NCI-H1694 (cell line): ENCODE results near the gene PRIM1.
"Not testable (repeated sequence)": the region's sequence is repeated elsewhere in the genome, so short reads cannot be mapped to it uniquely, and the experiment has no call there.

Experiments
- DNase-seq: peaks from one replicate; lab custom pipeline; 2025; lab: John Stamatoyannopoulos, UW

PRIM1 gene

DNA sequence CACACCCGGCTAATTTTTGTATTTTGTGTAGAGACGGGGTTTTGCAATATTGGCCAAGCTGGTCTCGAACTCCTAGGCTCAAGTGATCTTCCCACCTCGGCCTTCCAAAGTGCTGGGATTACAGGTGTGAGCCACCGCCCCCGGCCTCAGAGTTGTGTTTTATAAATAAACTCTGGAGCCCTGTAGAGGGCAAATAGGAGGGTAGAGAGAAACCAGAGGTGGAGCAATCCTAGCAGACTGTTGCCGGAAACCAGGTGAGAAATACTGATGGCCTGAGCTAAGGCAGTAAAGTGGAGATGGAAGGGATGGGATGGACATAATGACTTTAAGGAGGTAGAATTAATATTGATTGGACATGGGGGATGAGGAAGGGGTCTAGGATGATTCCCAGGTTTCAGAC, 8.3 kb upstream of the PRIM1 start:
- DNase-seq, result no peak

DNA sequence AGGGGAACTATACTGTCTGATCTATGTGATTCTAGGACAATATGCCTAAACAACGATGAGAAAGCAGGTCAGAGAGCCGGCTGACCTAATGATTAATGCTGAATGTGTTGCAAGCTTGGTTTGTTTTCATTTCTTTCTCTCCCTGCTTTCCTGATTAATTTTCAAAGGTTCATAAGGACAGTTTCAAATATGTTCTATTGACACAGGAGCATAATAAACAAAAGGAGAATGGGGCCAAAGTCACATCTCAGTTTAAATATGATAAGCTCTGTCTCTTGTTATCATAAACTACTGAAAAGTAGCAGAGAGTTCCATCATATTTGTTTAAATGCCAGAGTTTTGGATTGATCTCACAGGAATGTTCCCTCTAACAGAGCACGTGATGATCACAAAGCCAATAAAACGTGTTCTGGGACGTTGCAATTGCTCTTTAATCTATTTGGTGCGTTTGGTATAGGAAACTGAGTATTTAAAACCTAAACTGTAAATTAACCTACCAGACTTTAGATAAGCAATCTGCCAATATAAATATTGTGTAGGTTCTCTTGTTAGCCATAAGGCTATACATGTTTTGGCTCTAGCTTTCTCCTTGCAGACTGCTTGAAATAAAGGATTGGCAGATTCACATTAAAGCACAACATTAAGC, 7.3 kb upstream of the PRIM1 start:
- DNase-seq, result no peak

DNA sequence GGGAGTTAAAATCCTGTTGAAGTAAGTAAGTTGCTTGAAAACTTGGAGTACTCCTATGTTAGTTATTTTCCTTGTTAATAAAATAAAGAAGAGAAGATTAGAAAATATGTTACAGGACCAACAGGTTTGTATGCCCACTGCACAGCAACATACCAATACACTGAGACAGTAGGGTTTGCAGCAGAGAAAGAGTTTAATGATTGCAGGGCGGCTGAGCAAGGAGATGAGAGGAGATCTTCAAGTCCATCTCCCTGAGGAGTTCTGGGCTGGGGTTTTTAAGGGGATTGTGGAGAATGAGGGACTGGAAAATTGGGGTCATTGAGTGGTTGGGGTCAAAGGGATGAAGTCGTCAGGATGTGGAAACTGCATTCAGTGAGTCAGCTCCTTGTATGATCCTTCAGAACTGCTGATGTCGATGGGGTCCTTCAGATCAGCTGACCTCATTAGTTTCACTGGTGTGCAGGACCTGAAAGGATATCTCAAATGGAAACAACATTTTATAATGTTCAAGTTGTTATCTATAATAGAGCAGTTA, 6.7 kb upstream of the PRIM1 start:
- no peak for DNase-seq

DNA sequence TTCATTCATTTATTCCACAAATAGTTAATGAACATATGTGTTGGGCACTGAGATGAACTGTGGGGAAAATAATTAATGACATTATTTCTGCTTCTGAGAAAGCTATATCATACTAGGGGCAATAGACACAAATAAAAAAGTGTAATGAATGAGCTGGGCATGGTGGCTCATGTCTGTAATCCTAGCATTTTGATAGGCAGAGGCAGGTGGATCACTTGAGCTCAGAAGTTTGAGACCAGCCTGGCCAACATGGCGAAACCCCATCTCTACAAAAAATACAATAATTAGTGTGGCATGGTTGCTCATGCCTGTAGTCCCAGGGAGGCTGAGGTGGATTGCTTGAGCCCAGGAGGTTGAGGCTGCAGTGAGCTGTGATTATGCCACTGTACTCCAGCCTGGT, 5.8 kb upstream of the PRIM1 start:
- DNase-seq, result not testable (repeated sequence)

DNA sequence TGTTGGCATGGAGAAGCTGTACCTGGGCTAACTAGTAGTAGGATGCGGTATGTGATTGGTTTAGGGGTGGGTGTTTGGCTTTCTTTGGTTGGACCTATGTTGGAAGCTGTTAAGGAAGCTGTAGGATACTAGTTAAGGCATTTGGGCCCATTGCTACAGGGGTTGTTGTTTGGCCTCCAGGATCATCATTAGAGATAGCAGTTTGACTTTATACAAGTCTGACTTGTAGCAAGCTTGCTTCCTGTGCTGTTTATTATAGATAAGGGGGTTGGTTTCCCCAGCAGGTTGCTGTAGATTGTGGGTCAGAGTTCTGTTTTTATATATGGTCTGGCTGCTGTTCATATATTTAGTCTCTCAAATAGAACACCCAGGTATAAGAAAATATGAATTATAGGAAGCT, 1.4 kb upstream of the PRIM1 start:
- no peak for DNase-seq

DNA sequence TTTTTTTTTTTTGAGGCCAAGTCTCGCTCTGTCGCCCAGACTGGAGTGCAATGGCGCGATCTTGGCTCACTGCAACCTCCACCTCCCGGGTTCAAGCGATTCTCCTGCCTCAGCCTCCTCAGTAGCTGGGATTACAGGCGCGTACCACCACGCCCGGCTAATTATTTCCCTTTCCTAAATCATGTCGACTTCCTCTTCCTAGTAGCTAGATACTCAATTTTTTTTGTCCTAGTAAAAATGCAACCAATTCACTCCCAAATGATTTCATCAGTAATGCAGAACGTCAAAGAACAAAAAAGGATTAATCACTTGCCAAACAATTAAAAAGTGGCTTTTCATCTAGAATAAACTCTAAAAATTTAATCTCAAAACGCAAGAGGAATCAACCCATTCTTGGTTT, 1.5 kb downstream of the PRIM1 start:
- not testable (repeated sequence) for DNase-seq

DNA sequence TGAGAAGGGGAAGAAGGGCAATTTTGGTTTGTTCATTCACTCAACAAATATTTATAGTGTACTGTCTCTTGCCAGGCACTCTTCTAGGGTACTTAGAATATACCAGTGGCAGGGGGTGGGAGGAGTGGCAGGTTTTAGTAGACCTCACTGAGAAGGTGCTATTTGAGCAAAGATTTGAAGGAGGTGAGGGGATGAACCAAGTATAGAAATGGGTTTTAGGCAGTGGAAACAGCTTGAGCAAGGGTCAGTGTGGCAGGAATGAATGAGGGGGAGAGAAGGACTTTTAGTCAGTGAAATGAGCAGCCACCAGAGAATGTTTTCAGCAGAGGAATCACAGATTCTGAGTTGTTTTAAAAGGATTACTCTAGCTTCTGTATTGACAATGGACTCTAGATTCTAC, 2.3 kb downstream of the PRIM1 start:
- DNase-seq, result no peak

DNA sequence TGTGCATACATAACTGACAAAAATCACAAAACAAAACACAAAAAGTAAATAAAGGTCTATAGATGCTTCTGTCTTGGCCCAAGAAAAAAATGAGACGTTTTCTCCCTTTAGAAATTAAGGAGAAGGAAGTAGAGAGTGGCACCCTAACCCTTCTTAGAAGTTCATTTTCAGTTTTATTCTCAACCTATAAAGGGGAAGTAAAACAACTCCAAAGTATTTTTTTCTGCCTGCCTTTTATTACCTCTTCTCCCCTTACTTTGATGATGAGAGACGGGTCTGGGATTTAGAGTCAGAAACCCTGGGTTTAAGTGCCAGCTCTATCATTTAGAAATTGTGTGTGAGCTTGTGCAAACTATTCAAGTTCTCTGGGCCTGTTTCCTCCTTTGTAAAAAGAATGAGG, 2.8 kb downstream of the PRIM1 start:
- no peak for DNase-seq

DNA sequence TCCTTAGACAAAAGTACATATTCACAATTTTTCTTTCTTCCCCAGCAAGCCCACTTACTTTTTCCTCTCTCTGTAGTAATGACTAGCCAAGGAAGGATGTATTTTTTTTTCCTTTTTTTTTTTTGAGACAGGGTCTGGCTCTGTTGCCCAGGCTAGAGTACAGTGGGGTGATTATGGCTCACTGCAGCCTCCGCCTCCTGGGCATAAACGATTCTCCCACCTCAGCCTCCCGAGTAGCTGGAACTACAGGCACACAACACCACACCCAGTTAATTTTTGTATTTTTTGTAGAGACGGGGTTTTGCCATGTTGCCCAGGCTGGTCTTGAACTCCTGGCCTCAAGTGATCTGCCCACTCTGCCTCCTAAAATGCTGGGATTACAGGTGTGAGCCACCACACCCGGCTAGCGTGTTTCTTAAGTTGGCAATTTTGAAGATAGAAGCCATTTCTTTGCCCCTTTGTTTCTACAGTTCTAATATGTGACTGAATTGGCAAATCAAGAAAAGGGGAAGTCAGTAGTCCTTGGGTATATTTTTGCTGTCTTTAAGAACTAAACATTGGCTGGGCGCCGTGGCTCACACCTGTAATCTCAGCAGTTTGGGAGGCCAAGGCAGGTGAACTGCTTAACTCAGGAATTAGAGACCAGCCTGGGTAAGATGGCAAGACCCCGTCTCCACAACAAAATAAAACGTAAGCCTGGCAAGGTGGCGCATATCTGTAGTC, 23.8 kb downstream of the PRIM1 start:
- no peak for DNase-seq

DNA sequence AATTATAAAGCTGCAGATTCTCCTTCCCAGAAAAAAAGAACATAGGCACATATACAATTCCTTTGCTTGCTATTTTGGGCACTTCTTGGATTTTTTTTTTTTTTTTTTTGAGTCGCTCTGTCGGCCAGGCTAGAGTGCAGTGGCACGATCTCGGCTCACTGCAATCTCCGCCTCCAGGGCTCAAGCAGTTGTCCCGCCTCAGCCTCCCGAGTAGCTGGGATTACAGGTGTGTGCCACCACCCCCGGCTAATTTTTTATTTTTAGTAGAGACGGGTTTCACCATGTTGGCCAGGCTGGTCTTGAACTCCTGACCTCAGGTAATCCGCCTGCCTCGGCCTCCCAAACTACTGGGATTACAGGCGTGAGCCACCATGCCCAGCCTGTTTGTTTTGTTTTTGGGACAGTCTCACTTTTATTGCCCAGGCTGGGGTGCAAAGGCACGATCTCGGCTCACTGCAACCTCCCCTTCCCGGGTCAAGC, 25.9 kb downstream of the PRIM1 start:
- DNase-seq, result not testable (repeated sequence)

DNA sequence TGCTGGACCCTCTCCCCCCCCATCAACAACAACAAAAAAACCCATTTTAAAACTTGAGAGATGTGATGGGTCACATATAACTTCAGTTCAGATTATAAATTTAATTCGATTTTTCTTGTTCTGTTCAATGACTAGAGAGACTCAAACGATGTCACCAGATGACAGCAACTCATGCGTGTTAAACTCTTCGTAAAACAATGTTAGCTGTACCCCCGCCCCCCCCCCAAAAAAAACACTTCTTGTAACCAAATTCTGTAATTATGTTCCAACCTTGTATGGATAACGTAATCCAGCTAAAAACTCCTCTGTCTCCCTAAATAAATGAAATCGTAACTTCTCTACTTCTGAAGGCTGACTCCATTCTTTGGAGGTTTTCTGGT, 26.4 kb downstream of the PRIM1 start:
- DNase-seq, result no peak

DNA sequence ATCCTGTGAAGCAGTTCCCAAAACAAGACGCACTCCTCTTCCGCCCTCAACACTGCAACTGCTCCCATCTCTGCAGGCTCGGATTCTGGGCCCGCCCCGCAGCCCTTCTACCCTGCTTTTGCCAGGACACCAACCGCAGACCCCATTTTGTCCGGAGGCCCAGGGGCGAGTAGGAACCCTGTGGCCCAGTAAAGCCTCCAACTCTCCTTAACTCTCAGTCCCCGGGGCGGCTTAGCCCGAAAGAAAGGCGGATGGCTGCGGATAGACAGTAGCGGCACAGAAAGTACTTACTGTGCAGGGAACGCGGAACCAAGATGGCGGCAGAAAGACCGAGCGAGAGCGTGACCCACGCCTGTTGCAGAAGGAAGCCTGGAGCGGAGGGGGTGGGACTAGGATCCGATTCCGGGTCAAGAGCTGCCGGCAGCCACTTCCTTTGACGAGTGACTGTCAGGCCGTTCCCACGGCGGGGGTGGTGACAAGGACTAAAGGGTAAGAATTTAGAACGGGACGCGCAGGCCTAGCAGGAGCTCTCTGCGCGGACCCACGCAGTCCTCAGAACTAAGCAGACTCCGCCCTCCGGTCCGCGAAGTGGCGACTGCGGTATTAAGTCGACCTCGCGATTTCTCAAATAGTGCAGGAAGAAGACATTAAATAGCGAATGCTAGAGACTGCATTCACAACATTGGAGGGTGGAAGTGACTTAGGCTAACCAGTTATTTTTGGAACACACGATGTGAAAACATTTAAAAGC, 27.0 kb downstream of the PRIM1 start, which contains the start of gene NACA:
TSS of gene NACA (minus strand) at position 328 of the 751 bp plus-strand sequence. CDS start 778 bp downstream, outside the sequence.
- DNase-seq, result peak; percentile 92

DNA sequence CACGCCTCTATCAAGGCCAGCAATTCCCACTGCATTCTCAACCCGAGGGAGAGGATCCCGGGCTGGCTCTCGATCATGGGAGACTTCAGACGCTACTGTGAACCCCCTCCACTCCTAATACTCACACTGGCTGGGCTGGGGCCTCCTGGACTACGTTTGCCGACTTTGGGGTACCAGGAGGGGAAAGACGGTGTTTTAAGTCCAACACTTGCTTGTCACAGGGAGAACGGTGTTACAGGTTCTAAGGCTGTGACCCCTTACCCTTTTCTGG, 27.5 kb downstream of the PRIM1 start:
- no peak for DNase-seq

DNA sequence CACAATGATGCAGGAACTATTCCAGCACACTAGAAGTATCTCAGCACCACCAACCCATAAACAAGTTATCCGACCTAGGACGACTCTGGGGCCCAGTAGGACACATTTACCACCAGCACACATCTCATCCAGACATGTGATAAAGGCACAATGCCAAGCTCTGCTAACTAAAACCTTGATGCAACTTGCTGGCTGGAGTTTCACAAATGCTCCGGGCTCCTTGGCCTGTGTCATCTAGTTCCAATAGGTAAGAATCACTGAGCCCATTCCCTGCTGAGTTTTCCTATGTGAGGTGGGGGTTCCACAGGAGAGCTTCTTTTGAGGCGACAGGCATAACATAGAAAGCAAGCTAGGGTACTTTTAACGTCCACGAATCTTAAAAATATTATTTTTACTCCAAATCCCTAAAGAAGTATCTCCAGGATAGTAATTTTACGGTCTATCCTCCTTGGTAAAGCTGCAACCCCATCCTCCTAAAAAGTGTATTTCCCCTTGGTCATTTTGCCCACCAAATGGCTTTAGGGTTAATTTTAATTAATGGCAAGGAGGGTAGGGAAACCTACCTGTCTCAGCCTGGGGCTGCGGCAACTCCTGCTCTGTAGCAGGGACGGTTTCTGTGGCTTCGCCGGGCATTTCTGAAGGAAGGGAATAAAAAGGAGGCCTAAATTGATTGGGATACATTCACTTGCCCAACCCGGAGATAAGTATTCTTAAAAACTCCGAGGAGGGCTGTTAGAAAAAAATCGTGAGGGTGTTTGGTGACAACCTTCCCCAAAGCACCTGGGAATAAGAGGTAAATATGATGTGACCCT, 28.0 kb downstream of the PRIM1 start:
- DNase-seq, result no peak

DNA sequence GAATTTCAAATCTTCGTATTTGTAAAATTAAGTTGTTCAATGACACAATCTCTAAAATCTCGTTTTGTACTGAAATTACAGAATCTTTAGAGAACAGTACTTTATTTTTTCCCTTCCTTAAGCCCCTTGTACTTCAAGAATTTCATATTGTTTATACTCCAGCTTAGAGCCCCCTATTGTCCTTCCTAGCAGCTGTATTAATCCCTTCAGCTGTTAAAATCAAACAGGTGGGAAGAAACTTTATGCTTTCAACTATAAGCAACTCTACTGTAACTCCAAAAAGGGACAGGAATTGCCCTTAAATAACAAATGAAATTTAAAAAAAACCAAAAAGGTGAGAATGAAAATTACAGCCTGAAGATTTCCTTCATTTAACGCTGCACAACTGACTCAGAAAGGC, 28.8 kb downstream of the PRIM1 start:
- DNase-seq, result no peak

DNA sequence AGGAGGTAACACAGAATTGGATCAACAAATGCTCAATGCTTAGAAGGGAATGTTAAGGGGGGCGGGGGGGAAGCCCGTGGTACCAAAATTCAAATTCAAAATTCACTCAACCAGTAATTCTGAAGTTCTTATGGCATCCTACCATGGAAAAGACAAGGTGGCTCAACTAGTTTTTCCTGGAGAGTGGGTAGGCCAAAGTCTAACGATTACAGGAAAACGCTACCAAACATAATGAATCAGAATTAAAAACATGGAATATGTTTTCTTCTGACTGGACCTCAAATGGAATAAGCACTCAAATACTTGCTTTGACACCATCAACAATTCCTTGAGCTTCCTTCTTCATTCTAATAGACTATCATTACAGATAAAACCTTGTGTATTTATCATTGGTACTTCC, 29.3 kb downstream of the PRIM1 start:
- no peak for DNase-seq

DNA sequence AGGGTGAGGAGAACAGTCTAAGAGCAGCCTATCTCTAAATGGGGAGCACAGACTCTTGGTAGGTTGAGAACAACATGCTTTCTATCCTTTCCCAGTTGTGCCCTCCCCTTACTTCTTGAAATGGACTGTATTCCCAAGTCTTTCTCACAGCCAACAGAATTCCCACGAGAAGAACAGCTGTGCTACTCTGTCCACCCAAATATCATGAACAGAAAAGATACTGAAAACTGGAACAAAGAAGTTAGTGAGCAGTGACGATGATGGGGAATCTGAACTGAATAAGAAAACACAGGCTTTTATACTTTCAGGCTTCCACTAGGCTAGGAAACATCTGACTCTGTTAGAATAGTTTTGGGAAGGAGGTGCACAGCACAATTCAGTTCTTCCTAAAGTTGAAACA, 30.4 kb downstream of the PRIM1 start:
- DNase-seq, result no peak

DNA sequence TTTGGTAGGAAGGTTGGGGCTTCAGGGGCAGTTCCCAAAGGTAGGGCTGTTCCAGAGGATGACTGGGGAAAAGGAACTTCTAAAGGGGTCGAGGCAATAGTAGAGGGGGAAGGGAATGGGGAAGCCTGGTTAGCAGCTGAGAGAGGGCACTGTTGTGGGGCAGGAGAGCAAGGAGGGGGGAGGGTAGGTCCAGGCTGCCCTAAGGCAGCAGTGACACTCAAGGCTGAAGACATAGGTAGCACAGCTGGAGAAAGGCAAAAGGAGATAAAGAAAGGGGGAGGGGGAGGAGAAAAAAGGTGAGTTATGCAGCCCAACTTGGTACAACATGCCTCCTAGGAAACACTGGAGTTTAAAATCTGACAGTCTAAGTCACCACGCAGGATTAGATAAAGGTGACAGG, 30.9 kb downstream of the PRIM1 start:
- no peak for DNase-seq

DNA sequence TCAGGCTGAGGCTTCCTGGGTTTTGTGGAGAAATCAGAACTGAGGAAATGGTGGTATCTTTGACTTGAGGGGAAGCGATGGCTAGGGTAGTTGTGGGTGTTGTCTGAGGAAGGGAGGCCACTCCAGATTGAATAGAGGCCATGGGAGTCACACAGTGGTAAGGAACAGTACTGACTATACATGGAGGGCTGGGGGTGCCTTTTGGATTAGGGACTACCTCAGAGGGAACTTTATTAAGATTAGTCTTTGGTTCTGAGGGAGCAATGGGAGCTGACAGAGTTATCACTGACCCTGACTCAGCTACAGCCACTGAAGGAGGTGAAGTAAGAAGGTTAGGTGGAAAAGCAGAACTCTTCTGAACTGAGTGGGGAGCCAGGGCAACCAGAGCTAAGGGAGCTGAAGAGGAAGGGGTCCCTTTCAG, 31.4 kb downstream of the PRIM1 start:
- no peak for DNase-seq

DNA sequence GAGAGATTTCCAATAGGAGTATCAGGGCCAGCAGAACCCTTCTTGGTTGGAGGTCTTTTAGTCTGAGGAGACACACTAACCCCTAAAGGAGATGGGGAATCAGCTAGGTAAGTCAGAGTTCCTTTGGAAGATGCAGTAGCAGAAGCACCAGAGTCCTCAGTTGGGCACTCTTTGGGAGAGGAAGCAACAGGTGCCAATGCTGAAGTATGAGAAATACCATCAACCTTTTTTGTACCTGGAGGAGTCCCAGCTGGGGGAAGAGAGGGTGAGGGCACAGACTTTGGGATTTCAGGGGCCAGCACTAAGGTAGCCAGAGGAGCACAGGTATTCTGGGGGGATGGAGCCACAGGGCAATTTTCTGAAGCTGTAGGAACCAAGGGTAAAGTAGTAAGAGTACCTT, 33.1 kb downstream of the PRIM1 start:
- no peak for DNase-seq

DNA sequence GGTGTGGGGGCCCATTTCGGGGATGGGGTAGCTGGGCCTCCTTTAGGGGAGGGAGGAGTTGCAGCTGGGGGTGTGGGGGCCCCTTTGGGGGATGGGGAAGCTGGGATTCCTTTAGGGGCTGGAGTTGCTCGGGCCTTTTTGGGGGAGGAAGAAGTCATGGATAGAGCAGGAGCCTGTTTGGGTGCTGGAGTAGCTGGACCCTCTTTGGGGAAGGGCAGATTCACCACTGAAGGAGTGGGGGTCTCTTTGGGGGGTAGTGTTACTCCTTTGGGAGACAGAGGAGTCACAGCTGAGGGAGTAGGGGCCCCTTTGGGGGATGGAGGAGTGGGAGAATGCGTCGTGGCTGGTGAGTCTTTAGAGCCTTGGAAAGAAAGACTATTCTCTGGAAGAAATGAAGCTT, 33.5 kb downstream of the PRIM1 start:
- DNase-seq, result no peak

DNA sequence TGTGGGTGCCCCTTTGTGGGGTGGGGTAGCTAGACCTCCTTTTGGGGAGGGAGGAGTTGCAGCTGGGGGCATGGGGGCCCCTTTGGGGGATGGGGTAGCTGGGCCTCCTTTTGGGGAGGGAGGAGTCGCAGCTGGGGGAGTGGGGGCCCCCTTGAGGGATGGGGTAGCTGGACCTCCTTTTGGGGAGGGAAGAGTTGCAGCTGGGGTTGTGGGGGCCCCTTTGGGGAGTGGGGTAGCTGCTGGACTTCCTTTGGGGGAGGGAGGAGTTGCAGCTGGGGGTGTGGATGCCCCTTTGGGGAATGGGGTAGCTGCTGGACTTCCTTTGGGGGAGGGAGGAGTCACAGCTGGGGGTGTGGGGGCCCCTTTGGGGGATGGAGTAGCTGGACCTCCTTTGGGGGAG, 34.0 kb downstream of the PRIM1 start:
- DNase-seq, result no peak
